HCT116 (cell line): Measurements from ENCODE around the gene MSMP.

Source experiments
- EZH2 ChIP-seq: fragments of 200-600 bp; sonication (generic); IDR thresholded peaks from 2 replicates; pipeline ENCODE4 v1.6.1; 2017; ENCODE audit warnings: antibody characterized with exemption, mixed run types
- EZH2phosphoT487 ChIP-seq: fragments of 200-600 bp; IDR thresholded peaks from 2 replicates; pipeline ENCODE4 v1.6.1; 2018; ENCODE audit warnings: antibody characterized with exemption, borderline replicate concordance
- POLR2A ChIP-seq: IDR thresholded peaks from 2 replicates; pipeline ENCODE4 v1.7.0; 2011; ENCODE audit warnings: borderline replicate concordance; ENCODE audit not compliant: insufficient read depth, insufficient read length; ENCODE audit errors: extremely low read depth
- POLR2AphosphoS5 ChIP-seq: IDR thresholded peaks from 2 replicates; pipeline ENCODE4 v1.6.1; 2011; ENCODE audit warnings: mild to moderate bottlenecking, low read depth, low read length, moderate library complexity
- RAD21 ChIP-seq: IDR thresholded peaks from 2 replicates; pipeline ENCODE4 v1.6.1; 2012; ENCODE audit warnings: low read depth, mild to moderate bottlenecking
- SIN3A ChIP-seq: IDR thresholded peaks from 2 replicates; pipeline ENCODE4 v1.6.1; 2012; ENCODE audit warnings: low read depth
- TCF7L2 ChIP-seq: IDR thresholded peaks from 2 replicates; pipeline ENCODE4 v1.7.0; 2011; ENCODE audit warnings: borderline replicate concordance, inconsistent platforms; ENCODE audit not compliant: insufficient read depth, insufficient read length; ENCODE audit errors: extremely low read depth
- TF ChIP-seq, protein P1 (sequence below), 3 experiments: fragments of 200-600 bp in 1 of 3; sonication (generic) in 1 of 3; IDR thresholded peaks in 2 of 3; conservative IDR thresholded peaks in 1 of 3; 2 replicates each; pipeline ENCODE4 v1.5.1; 2012 to 2017; ENCODE audit warnings: low read depth in 2 of 3, low read length in 2 of 3, antibody characterized with exemption in 1 of 3, borderline replicate concordance in 1 of 3, control low read depth in 1 of 3, mild to moderate bottlenecking in 1 of 3, mixed read lengths in 1 of 3, mixed run types in 1 of 3, moderate library complexity in 1 of 3; ENCODE audit not compliant: insufficient read depth in 1 of 3
- TF ChIP-seq, protein P2 (sequence below): IDR thresholded peaks from 2 replicates; pipeline ENCODE4 v1.6.1; 2012
- TF ChIP-seq, protein P3 (sequence below): IDR thresholded peaks from 2 replicates; pipeline ENCODE4 v1.6.1; 2012
- TF ChIP-seq, protein P4 (sequence below): IDR thresholded peaks from 2 replicates; pipeline ENCODE4 v1.6.1; 2012; ENCODE audit warnings: low read depth

DNA sequence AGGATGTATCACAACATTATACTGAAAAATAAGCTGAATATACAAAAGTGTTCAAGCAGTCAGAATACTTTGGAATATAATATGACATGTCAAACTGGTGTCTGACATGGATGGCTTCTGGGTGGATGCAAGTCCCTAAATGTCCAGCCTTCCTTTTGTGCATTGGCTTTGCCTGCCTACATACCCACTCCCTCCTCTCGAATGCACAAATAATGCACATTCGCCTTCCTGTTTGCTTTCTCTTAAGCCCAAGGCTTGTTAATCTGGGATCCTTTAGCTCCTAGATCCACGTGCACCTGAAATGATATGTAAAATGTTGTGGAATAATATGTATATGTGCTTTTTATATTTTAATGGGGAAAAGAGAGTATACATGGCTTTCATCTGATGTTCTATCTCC is 24.4 kb upstream of the MSMP start:
- TF ChIP-seq, protein P1, sequence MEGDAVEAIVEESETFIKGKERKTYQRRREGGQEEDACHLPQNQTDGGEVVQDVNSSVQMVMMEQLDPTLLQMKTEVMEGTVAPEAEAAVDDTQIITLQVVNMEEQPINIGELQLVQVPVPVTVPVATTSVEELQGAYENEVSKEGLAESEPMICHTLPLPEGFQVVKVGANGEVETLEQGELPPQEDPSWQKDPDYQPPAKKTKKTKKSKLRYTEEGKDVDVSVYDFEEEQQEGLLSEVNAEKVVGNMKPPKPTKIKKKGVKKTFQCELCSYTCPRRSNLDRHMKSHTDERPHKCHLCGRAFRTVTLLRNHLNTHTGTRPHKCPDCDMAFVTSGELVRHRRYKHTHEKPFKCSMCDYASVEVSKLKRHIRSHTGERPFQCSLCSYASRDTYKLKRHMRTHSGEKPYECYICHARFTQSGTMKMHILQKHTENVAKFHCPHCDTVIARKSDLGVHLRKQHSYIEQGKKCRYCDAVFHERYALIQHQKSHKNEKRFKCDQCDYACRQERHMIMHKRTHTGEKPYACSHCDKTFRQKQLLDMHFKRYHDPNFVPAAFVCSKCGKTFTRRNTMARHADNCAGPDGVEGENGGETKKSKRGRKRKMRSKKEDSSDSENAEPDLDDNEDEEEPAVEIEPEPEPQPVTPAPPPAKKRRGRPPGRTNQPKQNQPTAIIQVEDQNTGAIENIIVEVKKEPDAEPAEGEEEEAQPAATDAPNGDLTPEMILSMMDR (IDR thresholded peaks at IDR 0.05 in 2 of 3, conservative IDR thresholded peaks at IDR 0.05 in 1 of 3; ENCODE audit: borderline replicate concordance in 1 of 3, insufficient read depth in 1 of 3, low read depth in 2 of 3, low read length in 2 of 3) = no peak
- TF ChIP-seq, protein P2, sequence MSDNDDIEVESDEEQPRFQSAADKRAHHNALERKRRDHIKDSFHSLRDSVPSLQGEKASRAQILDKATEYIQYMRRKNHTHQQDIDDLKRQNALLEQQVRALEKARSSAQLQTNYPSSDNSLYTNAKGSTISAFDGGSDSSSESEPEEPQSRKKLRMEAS = no peak
- TF ChIP-seq, protein P3, sequence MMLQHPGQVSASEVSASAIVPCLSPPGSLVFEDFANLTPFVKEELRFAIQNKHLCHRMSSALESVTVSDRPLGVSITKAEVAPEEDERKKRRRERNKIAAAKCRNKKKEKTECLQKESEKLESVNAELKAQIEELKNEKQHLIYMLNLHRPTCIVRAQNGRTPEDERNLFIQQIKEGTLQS = no peak
- TF ChIP-seq EZH2 = no peak
- TF ChIP-seq POLR2A = no peak
- TF ChIP-seq EZH2phosphoT487 = no peak
- no peak for TF ChIP-seq RAD21
- no peak for TF ChIP-seq SIN3A
- no peak for TF ChIP-seq POLR2AphosphoS5
- no peak for TF ChIP-seq TCF7L2
- TF ChIP-seq, protein P4, sequence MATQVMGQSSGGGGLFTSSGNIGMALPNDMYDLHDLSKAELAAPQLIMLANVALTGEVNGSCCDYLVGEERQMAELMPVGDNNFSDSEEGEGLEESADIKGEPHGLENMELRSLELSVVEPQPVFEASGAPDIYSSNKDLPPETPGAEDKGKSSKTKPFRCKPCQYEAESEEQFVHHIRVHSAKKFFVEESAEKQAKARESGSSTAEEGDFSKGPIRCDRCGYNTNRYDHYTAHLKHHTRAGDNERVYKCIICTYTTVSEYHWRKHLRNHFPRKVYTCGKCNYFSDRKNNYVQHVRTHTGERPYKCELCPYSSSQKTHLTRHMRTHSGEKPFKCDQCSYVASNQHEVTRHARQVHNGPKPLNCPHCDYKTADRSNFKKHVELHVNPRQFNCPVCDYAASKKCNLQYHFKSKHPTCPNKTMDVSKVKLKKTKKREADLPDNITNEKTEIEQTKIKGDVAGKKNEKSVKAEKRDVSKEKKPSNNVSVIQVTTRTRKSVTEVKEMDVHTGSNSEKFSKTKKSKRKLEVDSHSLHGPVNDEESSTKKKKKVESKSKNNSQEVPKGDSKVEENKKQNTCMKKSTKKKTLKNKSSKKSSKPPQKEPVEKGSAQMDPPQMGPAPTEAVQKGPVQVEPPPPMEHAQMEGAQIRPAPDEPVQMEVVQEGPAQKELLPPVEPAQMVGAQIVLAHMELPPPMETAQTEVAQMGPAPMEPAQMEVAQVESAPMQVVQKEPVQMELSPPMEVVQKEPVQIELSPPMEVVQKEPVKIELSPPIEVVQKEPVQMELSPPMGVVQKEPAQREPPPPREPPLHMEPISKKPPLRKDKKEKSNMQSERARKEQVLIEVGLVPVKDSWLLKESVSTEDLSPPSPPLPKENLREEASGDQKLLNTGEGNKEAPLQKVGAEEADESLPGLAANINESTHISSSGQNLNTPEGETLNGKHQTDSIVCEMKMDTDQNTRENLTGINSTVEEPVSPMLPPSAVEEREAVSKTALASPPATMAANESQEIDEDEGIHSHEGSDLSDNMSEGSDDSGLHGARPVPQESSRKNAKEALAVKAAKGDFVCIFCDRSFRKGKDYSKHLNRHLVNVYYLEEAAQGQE = no peak
